ENCODE measurements around the gene KDM4C.

Gene KDM4C

GRCh38 chr9:7212101-7212500 is 454.3 kb downstream of the KDM4C start:
- no peak for DNase-seq (ENCODE audit: low read depth)

GRCh38 chr9:7216004-7216841 is 458.4 kb downstream of the KDM4C start:
- DNase-seq (ENCODE audit: low read depth) = no peak

- no peak for DNase-seq (ENCODE audit: low read depth)
Measured at GRCh38 chr9:7223981-7224380, 466.2 kb downstream of the KDM4C start.

All from CMK (cell line).